Uterus (tissue), 2 donors: ENCODE measurements around the gene NR4A3.

Experiments used
- CTCF ChIP-seq, 4 experiments: fragments of 200-600 bp in 2 of 4; fragments of 450-650 bp in 2 of 4; sonication (generic) in 2 of 4; IDR thresholded peaks; one replicate each; pipeline ENCODE4 v1.5.1; 2016 to 2019; ENCODE audit warnings: antibody characterized with exemption in 4 of 4, mild to moderate bottlenecking in 2 of 4, moderate library complexity in 1 of 4
- POLR2A ChIP-seq, 2 donors: fragments of 450-650 bp; IDR thresholded peaks; one replicate each; pipeline ENCODE4 v1.6.1; 2016; ENCODE audit warnings: antibody characterized with exemption in 2 of 2, mild to moderate bottlenecking in 1 of 2, moderate library complexity in 1 of 2

GRCh38 chr9:99911600-99911999 is 89.9 kb downstream of the NR4A3 start:
- TF ChIP-seq CTCF (IDR thresholded peaks at IDR 0.05) (no peak), POLR2A (IDR thresholded peaks at IDR 0.05) (no peak)
